ENCODE data around the gene STXBP1.

Gene STXBP1

GRCh38 chr9:127626752-127627493 lies 14.8 kb downstream of the STXBP1 start:
- no peak for DNase-seq

DNA sequence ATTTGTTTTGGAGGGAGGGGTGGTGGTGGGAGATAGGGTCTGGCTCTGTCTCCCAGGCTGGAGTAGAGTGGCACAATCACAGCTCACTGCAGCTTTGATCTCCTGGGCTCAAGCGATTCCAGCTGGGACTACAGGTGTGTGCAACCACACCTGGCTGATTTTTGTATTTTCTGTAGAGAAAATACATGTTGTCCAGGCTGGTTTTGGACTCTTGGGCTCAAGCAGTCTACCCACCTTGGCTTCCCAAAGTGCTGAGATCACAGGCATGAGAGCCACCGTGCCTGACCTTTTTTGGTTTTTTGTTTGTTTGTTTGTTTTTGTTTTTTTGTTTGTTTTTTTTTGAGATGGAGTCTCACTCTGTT lies 15.4 kb downstream of the STXBP1 start:
- DNase-seq = no peak

- DNase-seq = no peak
Observed at GRCh38 chr9:127628758-127629467, 16.8 kb downstream of the STXBP1 start.

- DNase-seq = no peak
Observed at GRCh38 chr9:127629468-127630081, 17.5 kb downstream of the STXBP1 start.

- DNase-seq = no peak
Observed at GRCh38 chr9:127633216-127633862, 21.3 kb downstream of the STXBP1 start.

GRCh38 chr9:127634021-127634420 lies 21.9 kb downstream of the STXBP1 start:
- DNase-seq = no peak

GRCh38 chr9:127634698-127635097 lies 22.6 kb downstream of the STXBP1 start:
- no peak for DNase-seq

- no peak for DNase-seq
Observed at GRCh38 chr9:127635201-127635735, 23.2 kb downstream of the STXBP1 start.

DNA sequence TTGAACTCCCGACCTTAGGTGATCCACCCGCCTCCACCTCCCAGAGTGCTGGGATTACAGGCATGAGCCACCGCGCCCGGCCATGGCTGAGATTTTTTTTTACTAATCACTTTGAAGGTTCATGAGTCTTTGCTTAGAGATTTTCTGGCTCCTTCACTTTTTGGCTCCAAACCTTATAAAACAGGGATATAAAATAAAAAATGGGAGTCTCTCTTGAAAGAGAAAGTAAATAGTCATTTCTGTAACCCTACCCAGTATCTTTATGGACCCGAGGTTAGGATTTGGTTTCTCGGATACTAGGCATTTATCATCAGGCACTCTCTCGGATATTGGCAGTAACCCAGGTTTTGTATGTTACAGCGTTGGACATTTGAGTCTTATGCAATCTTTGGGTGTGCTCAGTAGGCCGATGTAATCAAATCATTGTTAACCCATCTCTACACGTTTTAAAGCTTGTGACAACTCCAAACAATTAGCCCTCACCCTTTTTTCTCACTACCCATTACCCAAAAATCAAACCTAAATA lies 25.3 kb downstream of the STXBP1 start:
- DNase-seq = peak; percentile 66

GRCh38 chr9:127640908-127641545 lies 28.9 kb downstream of the STXBP1 start:
- no peak for DNase-seq

DNA sequence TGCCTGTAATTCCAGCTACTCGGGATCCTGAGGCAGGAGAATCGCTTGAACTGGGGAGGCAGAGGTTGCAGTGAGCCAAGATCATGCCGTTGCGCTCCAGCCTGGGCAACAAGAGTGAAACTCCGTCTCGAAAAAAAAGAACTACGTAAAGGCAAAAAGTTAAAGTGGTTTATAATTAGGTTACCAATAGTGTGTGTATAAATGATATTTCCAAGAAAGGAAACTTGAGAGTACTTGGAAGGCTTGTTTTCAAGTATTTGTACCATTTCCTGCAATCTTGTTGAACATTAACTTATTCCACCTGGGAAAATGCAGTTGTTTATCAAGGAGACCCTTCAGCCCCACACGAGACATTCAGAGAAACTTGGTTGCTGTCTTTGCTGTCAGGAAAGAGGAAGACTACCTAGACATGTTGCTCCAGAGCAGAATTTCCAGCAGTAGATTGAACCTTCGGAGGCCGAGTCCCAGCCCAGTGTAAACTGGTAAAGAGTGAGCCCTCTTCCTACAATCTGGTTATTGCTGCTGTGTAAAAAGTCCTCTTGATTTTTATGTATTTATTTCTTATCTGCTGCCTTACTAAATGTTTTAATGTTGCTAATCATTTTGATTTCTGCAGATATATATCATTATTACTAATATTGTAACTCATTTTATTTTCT lies 30.1 kb downstream of the STXBP1 start:
- DNase-seq = no peak

GRCh38 chr9:127644146-127644827 lies 32.2 kb downstream of the STXBP1 start:
- DNase-seq = no peak

DNA sequence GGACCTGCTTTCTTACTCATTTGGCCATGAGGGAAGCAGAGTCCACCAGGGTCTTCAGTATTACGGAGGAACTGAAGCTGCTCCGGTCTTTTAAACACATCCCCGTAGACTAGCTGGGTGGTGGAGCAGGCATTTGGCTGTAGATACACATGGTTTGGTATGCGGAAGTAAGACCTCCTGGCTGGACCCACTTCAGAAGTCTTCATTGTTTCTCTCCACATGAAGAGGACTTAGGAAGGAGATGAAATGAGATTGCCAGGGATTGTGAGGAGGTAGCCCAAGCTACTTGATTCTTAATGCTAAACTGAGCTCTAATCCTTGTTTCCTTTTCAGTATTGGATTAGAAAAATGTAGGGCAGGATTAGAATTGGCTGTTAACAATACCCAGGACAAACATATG lies 32.9 kb downstream of the STXBP1 start:
- no peak for DNase-seq

- DNase-seq = no peak
Observed at GRCh38 chr9:127647451-127647850, 35.4 kb downstream of the STXBP1 start.

GRCh38 chr9:127650518-127650917 lies 38.4 kb downstream of the STXBP1 start:
- no peak for DNase-seq

- no peak for DNase-seq
Observed at GRCh38 chr9:127651697-127652610, 39.9 kb downstream of the STXBP1 start.

DNA sequence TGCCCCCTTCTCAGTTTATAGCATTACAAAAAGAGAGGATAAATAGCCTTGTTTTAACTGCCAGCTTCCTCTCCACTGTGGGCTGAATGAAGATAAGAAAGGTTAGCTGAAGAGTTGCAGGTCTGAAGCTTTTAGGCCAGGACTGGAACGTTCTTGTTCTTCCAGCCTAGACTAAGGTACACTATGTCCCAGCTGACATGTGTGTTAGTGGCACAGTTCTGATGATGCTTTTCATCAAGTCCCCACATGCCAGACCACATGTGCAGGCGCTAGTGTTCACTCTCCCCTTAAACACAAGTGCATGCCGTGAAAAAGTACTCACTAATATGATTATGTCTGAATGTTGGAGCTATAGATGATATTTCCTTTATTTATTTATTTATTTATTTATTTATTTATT lies 40.7 kb downstream of the STXBP1 start:
- no peak for DNase-seq

DNA sequence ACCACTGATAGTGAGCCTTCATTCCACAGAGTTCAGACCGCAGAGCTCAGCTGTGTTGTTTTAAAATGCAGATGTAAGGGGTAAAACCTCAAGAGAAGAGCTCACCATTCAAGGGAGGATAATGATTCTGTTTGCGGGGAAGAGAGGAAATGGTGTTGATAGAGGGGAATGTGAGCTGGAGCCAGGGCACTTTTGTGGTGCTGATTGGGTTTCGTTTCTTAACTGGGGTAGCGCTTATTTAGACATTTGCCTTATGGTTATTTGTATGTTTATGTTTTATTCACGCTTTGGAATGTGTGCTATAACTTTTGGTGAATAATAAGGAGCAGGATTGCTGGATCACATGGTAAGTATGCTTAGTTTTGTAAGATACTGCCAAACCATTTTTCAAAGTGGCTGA lies 42.5 kb downstream of the STXBP1 start:
- no peak for DNase-seq

DNA sequence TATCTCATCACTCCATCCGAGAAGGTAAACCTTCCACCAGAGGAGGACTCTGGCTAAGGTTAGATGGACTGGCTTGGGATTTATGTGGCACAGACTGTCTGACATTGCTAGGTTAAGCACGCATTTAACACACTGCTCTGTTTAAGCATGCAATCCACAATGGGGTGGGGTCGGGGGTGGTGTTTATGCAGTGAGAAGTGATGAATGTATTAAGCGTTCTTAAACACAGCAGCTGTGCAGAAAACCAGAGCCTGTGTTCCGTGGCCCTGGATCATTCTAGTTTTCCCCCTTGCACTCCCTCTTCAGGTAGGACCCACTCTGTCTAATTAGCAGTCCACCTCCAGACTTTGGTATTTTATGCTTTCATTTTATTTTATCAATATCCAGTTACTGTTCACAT lies 46.4 kb downstream of the STXBP1 start:
- no peak for DNase-seq
